B cell (primary cell): ENCODE data around the gene CELSR3. TPM values are rescaled to one million over a fixed set of nuclear protein-coding genes. Genes with fewer than 3 reads are reported as not detected.

ENCODE experiments used
- ATAC-seq: fragments of 200-7000 bp; cut with Tn5 transposase; one replicate; pipeline ENCODE4 v1.10.0; 2021; ENCODE audit warnings: low read depth, mild to moderate bottlenecking, moderate number of reproducible peaks, moderate library complexity
- CTCF ChIA-PET: fragments of 350-600 bp; sonication (Branson Sonifier 250); formaldehyde crosslinking; loops from one replicate; lab custom pipeline; 2021; ENCODE audit warnings: antibody characterized with exemption, inconsistent platforms; lab: Charles Lee
- POLR2A ChIA-PET: fragments of 350-600 bp; sonication (Branson Sonifier 250); formaldehyde crosslinking; loops from one replicate; lab custom pipeline; 2021; ENCODE audit warnings: antibody characterized with exemption; lab: Charles Lee
- DNase-seq: peaks from one replicate; pipeline ENCODE4 v3.0.0; 2013
- H2AFZ ChIP-seq: 2 replicates; pipeline ENCODE4 v1.6.1; 2012; ENCODE audit warnings: mild to moderate bottlenecking, low read depth, low read length; ENCODE audit not compliant: insufficient read depth, poor library complexity, severe bottlenecking
- H3K27ac ChIP-seq, 2 donors: 1 replicate in 1 of 2; 2 replicates in 1 of 2; pipeline ENCODE4 v1.5.1; 2012 to 2013; ENCODE audit warnings: low read length in 2 of 2, mild to moderate bottlenecking in 2 of 2, moderate library complexity in 1 of 2
- H3K27me3 ChIP-seq, 4 experiments: fragments of 200-600 bp in 1 of 4; sonication (generic) in 1 of 4; replicated peaks in 1 of 4; 1 replicate in 2 of 4; 2 replicates in 2 of 4; pipeline versions ENCODE4 v1.6.1 to v1.7.0; 2013 to 2016; ENCODE audit warnings: low read length in 3 of 4, mild to moderate bottlenecking in 2 of 4, mixed read lengths in 1 of 4, moderate library complexity in 1 of 4; ENCODE audit not compliant: insufficient read depth in 4 of 4, control insufficient read depth in 3 of 4; ENCODE audit errors: control extremely low read depth in 1 of 4
- H3K36me3 ChIP-seq, 2 experiments: replicated peaks in 1 of 2; 1 replicate in 1 of 2; 2 replicates in 1 of 2; pipeline versions ENCODE4 v1.6.1 to v1.7.1; 2013; ENCODE audit warnings: low read length in 1 of 2; ENCODE audit not compliant: insufficient read depth in 2 of 2, control insufficient read depth in 1 of 2; ENCODE audit errors: control extremely low read depth in 1 of 2, extremely low read depth in 1 of 2
- H3K4me1 ChIP-seq, 2 donors: fragments of 200-600 bp in 1 of 2; sonication (generic) in 1 of 2; 1 replicate in 1 of 2; 2 replicates in 1 of 2; pipeline versions ENCODE4 v1.5.1 to v1.6.1; 2013 to 2017; ENCODE audit warnings: low read length in 2 of 2; ENCODE audit not compliant: control insufficient read depth in 2 of 2, insufficient read depth in 2 of 2
- H3K4me2 ChIP-seq: replicated peaks from 2 replicates; pipeline ENCODE3; 2012; ENCODE audit warnings: mild to moderate bottlenecking, low read depth, low read length; ENCODE audit not compliant: poor library complexity, severe bottlenecking
- H3K4me3 ChIP-seq, 5 experiments: fragments of 200-600 bp in 1 of 5; sonication (generic) in 1 of 5; 1 replicate in 3 of 5; 2 replicates in 2 of 5; pipeline versions ENCODE4 v1.5.1 to v1.7.0; 2011 to 2016; ENCODE audit warnings: low read length in 4 of 5, mild to moderate bottlenecking in 4 of 5, low read depth in 2 of 5, control low read depth in 1 of 5, moderate library complexity in 1 of 5; ENCODE audit not compliant: insufficient read depth in 1 of 5; ENCODE audit errors: control extremely low read depth in 1 of 5, extremely low read depth in 1 of 5
- H3K79me2 ChIP-seq: fragments of 200-600 bp; sonication (generic); one replicate; pipeline ENCODE4 v1.6.0; 2016; ENCODE audit warnings: low read length; ENCODE audit not compliant: control insufficient read depth, insufficient read depth
- H3K9ac ChIP-seq: fragments of 200-600 bp; sonication (generic); 2 replicates; pipeline ENCODE4 v1.6.1; 2017; ENCODE audit warnings: mild to moderate bottlenecking, low read length, moderate library complexity
- H3K9me3 ChIP-seq, 3 donors: one replicate each; pipeline versions ENCODE4 v1.6.1 to v1.7.1; 2013; ENCODE audit warnings: low read length in 2 of 3; ENCODE audit not compliant: control insufficient read depth in 2 of 3, insufficient read depth in 1 of 3; ENCODE audit errors: control extremely low read depth in 1 of 3
- H4K20me1 ChIP-seq: 2 replicates; pipeline ENCODE4 v1.6.0; 2012; ENCODE audit warnings: mild to moderate bottlenecking, low read length; ENCODE audit not compliant: insufficient read depth, control insufficient read depth, poor library complexity, severe bottlenecking
- H3K27ac Mint-ChIP-seq: one replicate; pipeline ENCODE4 v1.8.0; 2021; ENCODE audit warnings: mixed read lengths
- H3K27me3 Mint-ChIP-seq: one replicate; pipeline ENCODE4 v1.8.0; 2021; ENCODE audit warnings: mixed read lengths
- H3K4me1 Mint-ChIP-seq: one replicate; pipeline ENCODE4 v1.8.0; 2021; ENCODE audit warnings: mixed read lengths
- H3K4me3 Mint-ChIP-seq: one replicate; pipeline ENCODE4 v1.8.0; 2021; ENCODE audit warnings: mixed read lengths
- H3K9me3 Mint-ChIP-seq: one replicate; pipeline ENCODE4 v1.8.0; 2022; ENCODE audit warnings: mixed read lengths; ENCODE audit not compliant: insufficient read depth
- EZH2 ChIP-seq: IDR thresholded peaks from 2 replicates; pipeline ENCODE4 v1.6.1; 2012; ENCODE audit warnings: borderline replicate concordance, low read depth, mild to moderate bottlenecking, moderate library complexity, low read length; ENCODE audit not compliant: insufficient read depth, poor library complexity, severe bottlenecking
- WGBS: methylation state at CpG from one replicate; pipeline ENCODE4 v1.1.5; 2013; ENCODE audit warnings: missing lambda C conversion rate; ENCODE audit not compliant: insufficient coverage; 5-methylcytosine and 5-hydroxymethylcytosine counted together
- intact Hi-C: fragments of 100-400 bp; cut with micrococcal nuclease; formaldehyde crosslinking; loops from one replicate; pipeline ENCODE4 v1.10.0; 2022
- polyA plus RNA-seq: library from polyadenylated mRNA; depleted of rRNA; stranded (reverse); fragments of >200 nt; gene quantifications from 2 replicates; pipeline ENCODE4 v1.2.3, GENCODE V29; 2012
- total RNA-seq, 2 donors: library from RNA; stranded (reverse); fragments of 120-200 nt in 1 of 2; gene quantifications; 1 replicate in 1 of 2; 2 replicates in 1 of 2; pipeline versions ENCODE4 v1.2.3 to v1.2.4, GENCODE V29; 2013 to 2022
- TF ChIP-seq, protein P1 (sequence below): fragments of 200-600 bp; IDR thresholded peaks from one replicate; pipeline ENCODE4 v1.8.0; 2022; ENCODE audit warnings: antibody characterized with exemption, mild to moderate bottlenecking

CELSR3 gene
- total and polyA plus RNA-seq, 2 donors (not counting 1 experiment from before 2014, with no cell fraction given), result 2.4 to 2.5 TPM

DNA sequence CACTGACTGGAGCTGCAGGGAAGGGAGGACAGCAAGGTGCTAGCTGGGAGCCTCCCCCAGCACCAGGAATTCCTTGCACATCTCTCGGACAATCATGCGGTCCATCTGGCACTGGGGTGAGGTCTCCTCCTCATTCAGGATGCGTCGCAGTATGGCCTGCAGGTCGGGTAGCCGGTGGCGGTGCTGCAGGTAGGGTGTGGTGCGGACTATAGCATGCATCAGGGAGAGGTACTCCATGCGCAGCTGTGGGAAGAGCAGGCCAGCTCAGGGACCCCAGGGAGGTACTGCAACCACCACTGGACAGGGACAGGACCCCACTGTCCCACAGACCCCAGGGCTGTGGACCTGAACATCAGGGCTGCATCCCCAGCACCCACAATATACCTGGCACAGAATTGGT lies 11.8 kb upstream of the CELSR3 start:
- Mint-ChIP-seq H3K4me1 (peaks cover 17% of the 10 kb centered on the region), H3K9me3 (no peaks in the 10 kb centered on the region), H3K27me3 (no peaks in the 10 kb centered on the region), H3K4me3 (no peak overlapping the region), H3K27ac (no peak overlapping the region)
- ChIA-PET CTCF (interaction anchor here (1.1 to 1.4 kb wide), 2 partner anchors 11 to 238 kb away, joined by 3 read pairs; partner anchors contain the start of gene NCKIPSD), POLR2A (interaction anchor here (0.5 kb wide), 1 partner anchor 235 kb away, joined by 3 read pairs; the partner anchor contains the start of genes CCDC51 and TMA7)
- no peak for ATAC-seq
- H3K79me2 ChIP-seq, result no peaks in the 10 kb centered on the region
- H2AFZ ChIP-seq, result no peak overlapping the region
- DNase-seq, result no peak
- intact Hi-C loops, result no loop called here
- no peak overlapping the region for H3K9ac ChIP-seq
- peaks cover 0 to 7% of the 10 kb centered on the region in 2 experiments for H3K36me3 ChIP-seq
- no peak overlapping the region for H3K27ac ChIP-seq
- no peaks in the 10 kb centered on the region for H3K9me3 ChIP-seq
- H3K4me1 ChIP-seq, result peaks cover 15 to 22% of the 10 kb centered on the region in 2 donors
- 97% methylated on average over 8 of the region's 9 CpGs for WGBS
- H3K4me2 ChIP-seq, result no peak overlapping the region
- H3K4me3 ChIP-seq, result no peak overlapping the region
- TF ChIP-seq, protein P1, sequence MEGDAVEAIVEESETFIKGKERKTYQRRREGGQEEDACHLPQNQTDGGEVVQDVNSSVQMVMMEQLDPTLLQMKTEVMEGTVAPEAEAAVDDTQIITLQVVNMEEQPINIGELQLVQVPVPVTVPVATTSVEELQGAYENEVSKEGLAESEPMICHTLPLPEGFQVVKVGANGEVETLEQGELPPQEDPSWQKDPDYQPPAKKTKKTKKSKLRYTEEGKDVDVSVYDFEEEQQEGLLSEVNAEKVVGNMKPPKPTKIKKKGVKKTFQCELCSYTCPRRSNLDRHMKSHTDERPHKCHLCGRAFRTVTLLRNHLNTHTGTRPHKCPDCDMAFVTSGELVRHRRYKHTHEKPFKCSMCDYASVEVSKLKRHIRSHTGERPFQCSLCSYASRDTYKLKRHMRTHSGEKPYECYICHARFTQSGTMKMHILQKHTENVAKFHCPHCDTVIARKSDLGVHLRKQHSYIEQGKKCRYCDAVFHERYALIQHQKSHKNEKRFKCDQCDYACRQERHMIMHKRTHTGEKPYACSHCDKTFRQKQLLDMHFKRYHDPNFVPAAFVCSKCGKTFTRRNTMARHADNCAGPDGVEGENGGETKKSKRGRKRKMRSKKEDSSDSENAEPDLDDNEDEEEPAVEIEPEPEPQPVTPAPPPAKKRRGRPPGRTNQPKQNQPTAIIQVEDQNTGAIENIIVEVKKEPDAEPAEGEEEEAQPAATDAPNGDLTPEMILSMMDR, result no peak
- no peak for TF ChIP-seq EZH2
- H4K20me1 ChIP-seq, result no peaks in the 10 kb centered on the region
- H3K27me3 ChIP-seq, result no peaks in the 10 kb centered on the region

DNA sequence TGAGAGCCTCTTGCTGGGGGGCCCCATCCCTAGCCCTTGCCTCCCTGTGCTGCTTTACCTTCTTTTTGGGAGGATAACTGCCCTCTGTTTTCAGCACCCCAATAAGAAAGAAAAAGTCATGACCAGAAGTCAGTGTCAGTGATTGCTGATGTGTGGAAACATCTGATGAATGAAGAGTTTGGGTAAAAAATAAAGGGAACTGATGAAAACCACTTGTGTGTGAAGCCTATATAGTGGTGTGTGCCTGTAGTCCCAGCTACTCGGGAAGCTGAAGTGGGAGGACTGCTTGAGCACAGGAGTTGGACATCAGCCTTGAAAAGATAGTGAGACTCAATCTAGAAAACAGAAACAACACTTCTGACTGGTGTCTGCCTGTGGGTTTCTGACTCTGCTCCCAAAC lies 9.8 kb upstream of the CELSR3 start:
- intact Hi-C loops, result no loop called here
- H3K9me3 Mint-ChIP-seq, result no peaks in the 10 kb centered on the region
- H3K4me1 ChIP-seq, result peaks cover 10 to 12% of the 10 kb centered on the region in 2 donors
- H3K27me3 ChIP-seq, result no peaks in the 10 kb centered on the region
- no peaks in the 10 kb centered on the region for H4K20me1 ChIP-seq
- no peak overlapping the region for H3K27ac Mint-ChIP-seq
- no peaks in the 10 kb centered on the region for H3K27me3 Mint-ChIP-seq
- peak overlapping the region; percentile 1 for H3K4me3 Mint-ChIP-seq
- H2AFZ ChIP-seq, result no peak overlapping the region
- ATAC-seq (peak; percentile 28), DNase-seq (peak; percentile 41)
- H3K9ac ChIP-seq, result no peak overlapping the region
- H3K4me3 ChIP-seq, result no peak overlapping the region
- no peaks in the 10 kb centered on the region for H3K79me2 ChIP-seq
- no peaks in the 10 kb centered on the region for H3K9me3 ChIP-seq
- peaks cover 13% of the 10 kb centered on the region for H3K4me1 Mint-ChIP-seq
- peak overlapping the region; percentile 40 for H3K4me2 ChIP-seq
- no peak for TF ChIP-seq EZH2
- TF ChIP-seq, protein P1, result no peak
- no CpG with 5 or more reads among the region's 1 CpG for WGBS
- ChIA-PET POLR2A (no interaction called here), CTCF (no interaction called here)
- no peak overlapping the region for H3K27ac ChIP-seq
- peaks cover 0 to 2% of the 10 kb centered on the region in 2 experiments for H3K36me3 ChIP-seq
